Measurements from ENCODE around the gene EFCAB13.
"Not testable (repeated sequence)": the region's sequence is repeated elsewhere in the genome, so short reads cannot be mapped to it uniquely, and the experiment has no call there.

EFCAB13 gene

GRCh38 chr17:47432240-47432639 lies 108.5 kb downstream of the EFCAB13 start:
- FAIRE-seq, result not testable (repeated sequence)

GRCh38 chr17:47465165-47465564 lies 141.4 kb downstream of the EFCAB13 start:
- no peak for FAIRE-seq

GRCh38 chr17:47466976-47467375 lies 143.2 kb downstream of the EFCAB13 start:
- FAIRE-seq, result not testable (repeated sequence)

GRCh38 chr17:47470836-47471235 lies 147.1 kb downstream of the EFCAB13 start:
- no peak for FAIRE-seq

GRCh38 chr17:47472073-47472472 lies 148.3 kb downstream of the EFCAB13 start:
- not testable (repeated sequence) for FAIRE-seq
